HG03457 (cell line): ENCODE measurements around the gene CASTOR1.
"Not testable (repeated sequence)": the region's sequence is repeated elsewhere in the genome, so short reads cannot be mapped to it uniquely, and the experiment has no call there.

Experiments used
- ATAC-seq: cut with Tn5 transposase; IDR thresholded peaks from one replicate; pipeline ENCODE4 v1.9.1; 2021; ENCODE audit warnings: moderate number of reproducible peaks; ENCODE audit not compliant: unreplicated experiment

Gene CASTOR1

GRCh38 chr22:30289141-30289979, at the start of gene CASTOR1:
CASTOR1 (minus strand) TSS chr22:30289505; CDS start chr22:30289497, 8 bp downstream.
- peak; percentile 54 for ATAC-seq

GRCh38 chr22:30338802-30339201, 49.5 kb upstream of the CASTOR1 start:
- no peak for ATAC-seq

- ATAC-seq, result not testable (repeated sequence)
Measured at GRCh38 chr22:30338341-30338740, 49.0 kb upstream of the CASTOR1 start.

GRCh38 chr22:30337461-30337778, 48.1 kb upstream of the CASTOR1 start:
- ATAC-seq, result no peak

- ATAC-seq, result no peak
Measured at GRCh38 chr22:30336752-30337460, 47.6 kb upstream of the CASTOR1 start.

GRCh38 chr22:30335236-30335635, 45.9 kb upstream of the CASTOR1 start:
- no peak for ATAC-seq

- ATAC-seq, result no peak
Measured at GRCh38 chr22:30334646-30335045, 45.3 kb upstream of the CASTOR1 start.

GRCh38 chr22:30333707-30334087, 44.4 kb upstream of the CASTOR1 start:
- no peak for ATAC-seq

GRCh38 chr22:30332994-30333706, 43.8 kb upstream of the CASTOR1 start:
- no peak for ATAC-seq

- ATAC-seq, result no peak
Measured at GRCh38 chr22:30332551-30332950, 43.2 kb upstream of the CASTOR1 start.

GRCh38 chr22:30328466-30329049, 39.3 kb upstream of the CASTOR1 start:
- ATAC-seq, result no peak

- no peak for ATAC-seq
Measured at GRCh38 chr22:30327864-30328345, 38.6 kb upstream of the CASTOR1 start.

- ATAC-seq, result peak; percentile 70
Measured at GRCh38 chr22:30326706-30327362, 37.5 kb upstream of the CASTOR1 start, which contains the start of gene TBC1D10A. TBC1D10A (minus strand) TSS chr22:30326941; CDS start chr22:30326881, 60 bp downstream.

- no peak for ATAC-seq
Measured at GRCh38 chr22:30326255-30326705, 37.0 kb upstream of the CASTOR1 start.

GRCh38 chr22:30325724-30326254, 36.5 kb upstream of the CASTOR1 start:
- ATAC-seq, result no peak

- ATAC-seq, result no peak
Measured at GRCh38 chr22:30325065-30325720, 35.9 kb upstream of the CASTOR1 start.

- ATAC-seq, result no peak
Measured at GRCh38 chr22:30324014-30324730, 34.9 kb upstream of the CASTOR1 start.

GRCh38 chr22:30323246-30323645, 33.9 kb upstream of the CASTOR1 start:
- ATAC-seq, result no peak

GRCh38 chr22:30321461-30321860, 32.2 kb upstream of the CASTOR1 start:
- ATAC-seq, result no peak
